K562 (cell line): Measurements from ENCODE around the gene EML6. TPM values are rescaled to one million over a fixed set of nuclear protein-coding genes. Genes with fewer than 3 reads are reported as not detected.

Source experiments
- FOXJ3 ChIP-seq: sonication (generic); formaldehyde crosslinking; IDR thresholded peaks from 2 replicates; pipeline ENCODE4 v1.4.0; 2020; ENCODE audit warnings: mild to moderate bottlenecking, missing genetic modification reagents
- GTF2A2 ChIP-seq: IDR thresholded peaks from 2 replicates; pipeline ENCODE4 v1.6.1; 2016; ENCODE audit warnings: mild to moderate bottlenecking, missing genetic modification characterization, missing compliant biosample characterization
- HDGF ChIP-seq: fragments of 450-650 bp; IDR thresholded peaks from 2 replicates; pipeline ENCODE4 v1.6.1; 2016
- PHF21A ChIP-seq: fragments of 450-650 bp; IDR thresholded peaks from 2 replicates; pipeline ENCODE4 v1.6.1; 2017; ENCODE audit warnings: low read depth, borderline replicate concordance
- RAD21 ChIP-seq, 2 experiments: fragments of 250-450 bp in 1 of 2; fragments of 450-650 bp in 1 of 2; sonication (Bioruptor Pico) in 1 of 2; formaldehyde crosslinking in 1 of 2; IDR thresholded peaks in 1 of 2; conservative IDR thresholded peaks in 1 of 2; 2 replicates each; pipeline versions ENCODE4 v1.4.0 to v1.8.0; 2020 to 2022; ENCODE audit warnings: mild to moderate bottlenecking in 2 of 2, moderate library complexity in 1 of 2
- TAF1 ChIP-seq: IDR thresholded peaks from 2 replicates; pipeline ENCODE4 v1.6.1; 2011; ENCODE audit warnings: mild to moderate bottlenecking, low read length, moderate library complexity; ENCODE audit not compliant: insufficient read depth, control insufficient read depth, severe bottlenecking; ENCODE audit errors: extremely low read depth
- ZNF609 ChIP-seq: sonication (generic); formaldehyde crosslinking; IDR thresholded peaks from 2 replicates; pipeline ENCODE4 v1.8.1; 2023; ENCODE audit warnings: missing genetic modification reagents, mild to moderate bottlenecking, borderline replicate concordance
- polyA plus RNA-seq, 8 experiments: library from polyadenylated mRNA; depleted of rRNA in 4 of 8; stranded (reverse) in 5 of 8; unstranded in 3 of 8; fragments of >200 nt; fragmentation: Nextera tagmentation in 2 of 8; fragmentation: Illumina TruSeq in 1 of 8; extraction: Ambion mirVana in 2 of 8; extraction: Trizol in 1 of 8; gene quantifications; 2 replicates each; pipeline versions ENCODE4 v1.2.1 to v1.2.3, GENCODE V29; 2011 to 2014; ENCODE audit warnings: inconsistent platforms in 1 of 8, missing spikeins in 1 of 8
- total RNA-seq, 7 experiments: library from RNA; depleted of rRNA in 6 of 7; stranded (reverse); fragments of >200 nt in 6 of 7; fragmentation: Illumina TruSeq in 2 of 7; extraction: Trizol in 2 of 7; gene quantifications; 2 replicates each; pipeline versions ENCODE4 v1.2.1 to v1.2.3, GENCODE V29; 2011 to 2021; ENCODE audit warnings: low replicate concordance in 1 of 7
- TF ChIP-seq, protein P1 (sequence below): fragments of 250-450 bp; sonication (Bioruptor Pico); IDR thresholded peaks from 2 replicates; pipeline ENCODE4 v1.5.0; 2021; ENCODE audit warnings: mild to moderate bottlenecking, moderate library complexity
- TF ChIP-seq, protein P2 (sequence below): fragments of 200-800 bp; sonication (Bioruptor generic); IDR thresholded peaks from 2 replicates; pipeline ENCODE4 v1.6.1; 2016; ENCODE audit warnings: missing genetic modification characterization, missing compliant biosample characterization
- TF ChIP-seq, protein P3 (sequence below): sonication (generic); formaldehyde crosslinking; IDR thresholded peaks from 2 replicates; pipeline ENCODE4 v1.8.0; 2022; ENCODE audit warnings: mild to moderate bottlenecking, missing genetic modification reagents

Gene EML6
- total and polyA plus RNA-seq, 9 of the 15 experiments (the other 6 are each of a cell fraction or from before 2014, with no cell fraction given): 0.07 to 0.56 (median 0.25) TPM

DNA sequence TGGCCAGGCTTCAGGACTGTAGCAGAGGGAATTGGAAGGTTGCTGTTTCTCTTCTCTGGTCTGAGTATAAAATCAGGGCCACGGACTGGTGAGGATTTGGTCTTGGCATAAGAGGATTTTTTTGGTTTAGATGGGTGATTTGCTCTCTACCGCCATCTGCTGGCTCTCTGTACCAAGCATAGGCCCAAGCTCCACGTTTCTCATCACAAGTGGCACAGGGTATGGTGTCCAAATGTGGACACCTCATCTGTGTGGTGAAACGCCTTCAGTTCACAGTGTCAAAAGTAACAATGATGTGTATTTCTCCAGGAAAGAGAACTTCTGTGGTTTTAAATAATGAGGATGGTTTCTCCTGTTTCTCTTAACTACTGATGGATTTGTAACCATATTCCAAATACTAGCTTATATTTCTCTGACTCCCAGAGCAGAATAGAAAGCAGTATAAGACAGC lies 115.1 kb downstream of the EML6 start (continued):
- TF ChIP-seq ZNF609 (CRISPR knock-in tag): no peak
- TF ChIP-seq, protein P1, sequence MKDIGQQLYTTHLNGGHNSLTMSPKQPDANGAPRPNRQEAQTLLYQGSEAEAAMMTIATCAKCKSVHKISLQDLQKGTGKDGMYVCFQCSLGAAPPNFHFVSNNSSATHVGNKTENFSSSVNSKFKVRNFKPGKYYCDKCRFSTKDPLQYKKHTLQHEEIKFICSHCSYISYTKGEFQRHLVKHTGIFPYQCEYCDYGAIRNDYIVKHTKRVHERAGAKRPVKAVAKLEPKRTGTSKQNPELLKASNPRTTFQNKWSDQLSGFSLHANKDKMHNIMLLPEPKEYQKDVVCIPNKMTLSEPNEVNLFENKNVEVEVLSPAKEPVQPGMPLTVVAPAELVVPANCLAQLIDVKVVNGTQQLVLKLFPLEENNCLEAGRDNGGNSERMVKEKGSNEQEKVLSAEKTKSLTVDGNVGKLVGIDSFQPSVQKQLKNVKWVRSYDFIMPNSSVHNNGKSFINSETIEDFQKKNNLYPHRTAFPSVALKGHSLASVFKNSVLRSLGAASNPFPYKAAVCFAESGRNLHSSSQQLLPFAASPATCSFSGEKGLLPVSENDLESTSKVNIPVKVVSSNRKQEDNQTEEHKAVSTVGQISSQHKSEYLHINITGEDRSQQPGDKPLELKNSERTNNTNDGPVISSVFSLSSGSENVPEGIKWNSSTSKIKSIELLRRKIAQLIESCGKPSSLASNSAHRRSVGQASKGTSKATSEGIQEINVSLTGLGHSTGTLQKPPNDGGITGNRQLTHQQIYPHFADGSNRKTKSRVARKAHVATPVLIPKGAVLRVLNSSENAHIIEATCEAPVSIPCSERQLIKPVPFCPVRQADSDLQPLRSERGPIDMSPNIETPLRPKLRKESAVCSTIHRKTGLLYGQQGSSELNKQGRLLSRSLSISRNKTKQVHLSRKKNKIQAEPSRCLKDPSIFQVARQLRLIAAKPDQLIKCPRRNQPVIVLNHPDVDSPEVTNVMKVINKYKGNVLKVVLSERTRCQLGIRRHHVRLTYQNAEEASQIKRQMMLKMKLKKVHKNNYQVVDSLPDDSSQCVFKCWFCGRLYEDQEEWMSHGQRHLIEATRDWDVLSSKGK (CRISPR knock-in tag): no peak
- TF ChIP-seq TAF1: no peak
- no peak for TF ChIP-seq GTF2A2 (tag)
- no peak for TF ChIP-seq FOXJ3
- TF ChIP-seq HDGF: no peak
- TF ChIP-seq, protein P2, sequence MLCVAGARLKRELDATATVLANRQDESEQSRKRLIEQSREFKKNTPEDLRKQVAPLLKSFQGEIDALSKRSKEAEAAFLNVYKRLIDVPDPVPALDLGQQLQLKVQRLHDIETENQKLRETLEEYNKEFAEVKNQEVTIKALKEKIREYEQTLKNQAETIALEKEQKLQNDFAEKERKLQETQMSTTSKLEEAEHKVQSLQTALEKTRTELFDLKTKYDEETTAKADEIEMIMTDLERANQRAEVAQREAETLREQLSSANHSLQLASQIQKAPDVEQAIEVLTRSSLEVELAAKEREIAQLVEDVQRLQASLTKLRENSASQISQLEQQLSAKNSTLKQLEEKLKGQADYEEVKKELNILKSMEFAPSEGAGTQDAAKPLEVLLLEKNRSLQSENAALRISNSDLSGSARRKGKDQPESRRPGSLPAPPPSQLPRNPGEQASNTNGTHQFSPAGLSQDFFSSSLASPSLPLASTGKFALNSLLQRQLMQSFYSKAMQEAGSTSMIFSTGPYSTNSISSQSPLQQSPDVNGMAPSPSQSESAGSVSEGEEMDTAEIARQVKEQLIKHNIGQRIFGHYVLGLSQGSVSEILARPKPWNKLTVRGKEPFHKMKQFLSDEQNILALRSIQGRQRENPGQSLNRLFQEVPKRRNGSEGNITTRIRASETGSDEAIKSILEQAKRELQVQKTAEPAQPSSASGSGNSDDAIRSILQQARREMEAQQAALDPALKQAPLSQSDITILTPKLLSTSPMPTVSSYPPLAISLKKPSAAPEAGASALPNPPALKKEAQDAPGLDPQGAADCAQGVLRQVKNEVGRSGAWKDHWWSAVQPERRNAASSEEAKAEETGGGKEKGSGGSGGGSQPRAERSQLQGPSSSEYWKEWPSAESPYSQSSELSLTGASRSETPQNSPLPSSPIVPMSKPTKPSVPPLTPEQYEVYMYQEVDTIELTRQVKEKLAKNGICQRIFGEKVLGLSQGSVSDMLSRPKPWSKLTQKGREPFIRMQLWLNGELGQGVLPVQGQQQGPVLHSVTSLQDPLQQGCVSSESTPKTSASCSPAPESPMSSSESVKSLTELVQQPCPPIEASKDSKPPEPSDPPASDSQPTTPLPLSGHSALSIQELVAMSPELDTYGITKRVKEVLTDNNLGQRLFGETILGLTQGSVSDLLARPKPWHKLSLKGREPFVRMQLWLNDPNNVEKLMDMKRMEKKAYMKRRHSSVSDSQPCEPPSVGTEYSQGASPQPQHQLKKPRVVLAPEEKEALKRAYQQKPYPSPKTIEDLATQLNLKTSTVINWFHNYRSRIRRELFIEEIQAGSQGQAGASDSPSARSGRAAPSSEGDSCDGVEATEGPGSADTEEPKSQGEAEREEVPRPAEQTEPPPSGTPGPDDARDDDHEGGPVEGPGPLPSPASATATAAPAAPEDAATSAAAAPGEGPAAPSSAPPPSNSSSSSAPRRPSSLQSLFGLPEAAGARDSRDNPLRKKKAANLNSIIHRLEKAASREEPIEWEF (CRISPR knock-in tag): no peak
- peak; percentile 52; the same call in 1 of the 2 replicates for TF ChIP-seq PHF21A
- TF ChIP-seq RAD21 (CRISPR knock-in tag; conservative IDR thresholded peaks at IDR 0.05 in 1 of 2, IDR thresholded peaks at IDR 0.05 in 1 of 2): peak; percentile 65 to 77
- TF ChIP-seq, protein P3, sequence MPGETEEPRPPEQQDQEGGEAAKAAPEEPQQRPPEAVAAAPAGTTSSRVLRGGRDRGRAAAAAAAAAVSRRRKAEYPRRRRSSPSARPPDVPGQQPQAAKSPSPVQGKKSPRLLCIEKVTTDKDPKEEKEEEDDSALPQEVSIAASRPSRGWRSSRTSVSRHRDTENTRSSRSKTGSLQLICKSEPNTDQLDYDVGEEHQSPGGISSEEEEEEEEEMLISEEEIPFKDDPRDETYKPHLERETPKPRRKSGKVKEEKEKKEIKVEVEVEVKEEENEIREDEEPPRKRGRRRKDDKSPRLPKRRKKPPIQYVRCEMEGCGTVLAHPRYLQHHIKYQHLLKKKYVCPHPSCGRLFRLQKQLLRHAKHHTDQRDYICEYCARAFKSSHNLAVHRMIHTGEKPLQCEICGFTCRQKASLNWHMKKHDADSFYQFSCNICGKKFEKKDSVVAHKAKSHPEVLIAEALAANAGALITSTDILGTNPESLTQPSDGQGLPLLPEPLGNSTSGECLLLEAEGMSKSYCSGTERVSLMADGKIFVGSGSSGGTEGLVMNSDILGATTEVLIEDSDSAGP (CRISPR knock-in tag): no peak
